Smooth muscle cell (in vitro differentiated cells): Measurements from ENCODE around the gene RGS6. TPM values are rescaled to one million over a fixed set of nuclear protein-coding genes. Genes with fewer than 3 reads are reported as not detected.

Experiments
- DNase-seq: peaks from one replicate; lab custom pipeline; 2025; ENCODE audit not compliant: unreplicated experiment; lab: John Stamatoyannopoulos, UW
- H2AFZ ChIP-seq: fragments of 200-600 bp; sonication (generic); 2 replicates; pipeline ENCODE4 v1.6.0; 2016; ENCODE audit warnings: antibody characterized with exemption, low read depth, mild to moderate bottlenecking
- H3F3A ChIP-seq: fragments of 200-600 bp; sonication (generic); 2 replicates; pipeline ENCODE4 v1.6.0; 2017; ENCODE audit warnings: antibody characterized with exemption, low read depth
- H3K27ac ChIP-seq: fragments of 200-600 bp; sonication (generic); 2 replicates; pipeline ENCODE4 v1.5.1; 2016; ENCODE audit warnings: low read depth, mild to moderate bottlenecking
- H3K27me3 ChIP-seq: fragments of 200-600 bp; sonication (generic); 2 replicates; pipeline ENCODE4 v1.6.1; 2016; ENCODE audit warnings: low read depth, mild to moderate bottlenecking
- H3K36me3 ChIP-seq: fragments of 200-600 bp; sonication (generic); 2 replicates; pipeline ENCODE4 v1.5.1; 2016; ENCODE audit warnings: low read depth
- H3K4me1 ChIP-seq: fragments of 200-600 bp; sonication (generic); 2 replicates; pipeline ENCODE4 v1.5.1; 2016; ENCODE audit warnings: low read depth
- H3K4me2 ChIP-seq: fragments of 200-600 bp; sonication (generic); 2 replicates; pipeline ENCODE4 v1.6.0; 2016; ENCODE audit warnings: mild to moderate bottlenecking
- H3K4me3 ChIP-seq: fragments of 200-600 bp; sonication (generic); 2 replicates; pipeline ENCODE4 v1.5.1; 2016; ENCODE audit warnings: mild to moderate bottlenecking
- H3K79me2 ChIP-seq: fragments of 200-600 bp; sonication (generic); 2 replicates; pipeline ENCODE4 v1.6.0; 2016; ENCODE audit warnings: low read depth, mild to moderate bottlenecking
- H3K9ac ChIP-seq: fragments of 200-600 bp; sonication (generic); 2 replicates; pipeline ENCODE4 v1.6.0; 2016; ENCODE audit warnings: low read depth
- H3K9me3 ChIP-seq: fragments of 200-600 bp; sonication (generic); replicated peaks from 2 replicates; pipeline ENCODE4 v1.5.1; 2016; ENCODE audit warnings: low read depth
- H4K20me1 ChIP-seq: fragments of 200-600 bp; sonication (generic); 2 replicates; pipeline ENCODE4 v1.6.0; 2016; ENCODE audit warnings: low read depth
- WGBS: methylation state at CpG from one replicate; pipeline ENCODE4 v1.1.7; 2016; ENCODE audit warnings: low lambda C conversion rate; 5-methylcytosine and 5-hydroxymethylcytosine counted together
- polyA plus RNA-seq: library from polyadenylated mRNA; unstranded; fragments of >200 nt; fragmentation: Nextera tagmentation; extraction: Ambion mirVana; gene quantifications from 2 replicates; pipeline ENCODE4 v1.2.1, GENCODE V29; 2016
- total RNA-seq: library from RNA; depleted of rRNA; stranded (reverse); fragments of >200 nt; gene quantifications from 2 replicates; pipeline ENCODE4 v1.2.3, GENCODE V29; 2014
- TF ChIP-seq, protein P1 (sequence below): fragments of 200-600 bp; sonication (generic); IDR thresholded peaks from 2 replicates; pipeline ENCODE4 v1.5.1; 2017; ENCODE audit warnings: borderline replicate concordance, mild to moderate bottlenecking, antibody characterized with exemption; ENCODE audit not compliant: insufficient read depth, poor library complexity, severe bottlenecking

Gene RGS6
- total and polyA plus RNA-seq, 2 experiments from 2014 or later: 0.40 TPM; not detected in 1

DNA sequence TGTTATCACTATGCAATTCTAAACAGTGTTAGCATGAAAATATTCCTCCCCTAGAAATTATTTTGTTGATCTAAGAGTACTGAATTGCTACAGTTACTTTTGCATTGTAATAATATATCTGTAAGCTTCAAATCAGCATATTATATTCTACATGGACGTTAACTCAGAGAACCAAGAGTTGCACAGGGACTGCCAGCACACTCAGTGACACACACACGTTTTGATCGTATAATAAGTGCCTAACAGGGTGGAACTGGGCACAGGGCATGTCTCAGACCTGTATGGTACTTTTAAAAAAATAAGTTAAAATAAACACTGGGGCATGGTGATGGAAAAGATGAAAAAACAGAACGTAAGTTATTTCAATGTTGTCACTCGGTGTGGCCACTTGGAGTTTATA, 451.6 kb downstream of the RGS6 start:
- Histone ChIP-seq H2AFZ (no peak overlapping the region), H3K27ac (no peak overlapping the region), H3K27me3 (peaks cover 3% of the 10 kb centered on the region), H3K36me3 (no peaks in the 10 kb centered on the region), H3K79me2 (no peaks in the 10 kb centered on the region), H3K4me3 (no peak overlapping the region), H4K20me1 (no peaks in the 10 kb centered on the region), H3K4me2 (no peak overlapping the region), H3F3A (no peaks in the 10 kb centered on the region), H3K9me3 (no peaks in the 10 kb centered on the region), H3K4me1 (no peaks in the 10 kb centered on the region), H3K9ac (no peak overlapping the region)
- DNase-seq: no peak
- 83% methylated on average over 5 of the region's 5 CpGs for WGBS
- TF ChIP-seq, protein P1, sequence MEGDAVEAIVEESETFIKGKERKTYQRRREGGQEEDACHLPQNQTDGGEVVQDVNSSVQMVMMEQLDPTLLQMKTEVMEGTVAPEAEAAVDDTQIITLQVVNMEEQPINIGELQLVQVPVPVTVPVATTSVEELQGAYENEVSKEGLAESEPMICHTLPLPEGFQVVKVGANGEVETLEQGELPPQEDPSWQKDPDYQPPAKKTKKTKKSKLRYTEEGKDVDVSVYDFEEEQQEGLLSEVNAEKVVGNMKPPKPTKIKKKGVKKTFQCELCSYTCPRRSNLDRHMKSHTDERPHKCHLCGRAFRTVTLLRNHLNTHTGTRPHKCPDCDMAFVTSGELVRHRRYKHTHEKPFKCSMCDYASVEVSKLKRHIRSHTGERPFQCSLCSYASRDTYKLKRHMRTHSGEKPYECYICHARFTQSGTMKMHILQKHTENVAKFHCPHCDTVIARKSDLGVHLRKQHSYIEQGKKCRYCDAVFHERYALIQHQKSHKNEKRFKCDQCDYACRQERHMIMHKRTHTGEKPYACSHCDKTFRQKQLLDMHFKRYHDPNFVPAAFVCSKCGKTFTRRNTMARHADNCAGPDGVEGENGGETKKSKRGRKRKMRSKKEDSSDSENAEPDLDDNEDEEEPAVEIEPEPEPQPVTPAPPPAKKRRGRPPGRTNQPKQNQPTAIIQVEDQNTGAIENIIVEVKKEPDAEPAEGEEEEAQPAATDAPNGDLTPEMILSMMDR: no peak

DNA sequence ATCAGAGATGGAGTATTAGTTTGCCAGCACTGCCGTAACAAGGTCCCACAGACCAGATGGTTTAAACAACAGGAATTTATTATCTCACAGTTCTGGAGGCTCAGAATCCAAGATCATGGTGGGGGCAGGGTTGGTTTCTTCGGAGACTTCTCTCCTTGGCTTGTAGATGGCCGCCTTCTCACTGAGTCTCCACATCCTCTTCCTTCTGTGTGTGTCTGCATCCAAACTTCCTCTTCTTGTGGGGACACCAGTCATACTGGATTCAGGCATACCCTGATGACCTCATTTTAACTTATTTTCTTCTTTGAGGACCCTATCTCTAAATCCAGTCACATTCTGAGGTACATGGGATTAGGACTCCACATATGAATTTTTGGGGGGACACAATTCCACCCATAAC, 455.5 kb downstream of the RGS6 start:
- DNase-seq: no peak
- Histone ChIP-seq H4K20me1 (no peaks in the 10 kb centered on the region), H3K36me3 (no peaks in the 10 kb centered on the region), H3K27me3 (peaks cover 3% of the 10 kb centered on the region), H3K4me1 (no peaks in the 10 kb centered on the region), H3K4me2 (no peak overlapping the region), H2AFZ (no peak overlapping the region), H3K9me3 (no peaks in the 10 kb centered on the region), H3K9ac (no peak overlapping the region), H3K4me3 (no peak overlapping the region), H3K79me2 (no peaks in the 10 kb centered on the region), H3K27ac (no peak overlapping the region), H3F3A (no peaks in the 10 kb centered on the region)
- TF ChIP-seq, protein P1: no peak
- WGBS: 94% methylated on average over 3 of the region's 3 CpGs

DNA sequence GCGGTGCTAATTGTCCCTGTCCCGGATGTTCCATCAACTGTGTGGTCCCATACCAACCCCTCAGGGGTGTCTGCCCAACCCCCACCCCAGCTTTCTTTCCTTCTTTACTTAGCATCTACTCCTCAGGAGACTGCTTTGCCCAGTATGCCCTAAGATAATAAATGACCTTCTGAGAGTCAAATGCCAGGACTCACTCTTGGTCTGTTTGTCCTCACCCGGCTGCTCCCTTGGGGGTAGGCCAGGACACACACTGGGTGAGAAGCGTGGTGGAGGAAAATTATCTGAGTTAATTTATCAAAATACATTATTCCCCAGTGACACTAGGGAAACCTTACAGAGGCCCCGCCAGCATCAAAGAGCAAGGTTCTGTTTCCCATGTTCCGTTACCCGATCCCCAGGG, 457.0 kb downstream of the RGS6 start:
- WGBS: 93% methylated on average over 7 of the region's 7 CpGs
- no peak overlapping the region for H3K4me2 ChIP-seq

More for the DNA sequence above, 457.0 kb downstream of the RGS6 start:
- H3K9me3 ChIP-seq: peaks cover 1% of the 10 kb centered on the region
- H3F3A ChIP-seq: no peaks in the 10 kb centered on the region
- peaks cover 3% of the 10 kb centered on the region for H3K27me3 ChIP-seq
- no peaks in the 10 kb centered on the region for H3K4me1 ChIP-seq
- H3K36me3 ChIP-seq: no peaks in the 10 kb centered on the region
- no peaks in the 10 kb centered on the region for H4K20me1 ChIP-seq
- H3K79me2 ChIP-seq: no peaks in the 10 kb centered on the region
- H2AFZ ChIP-seq: no peak overlapping the region
- TF ChIP-seq, protein P1: no peak
- no peak overlapping the region for H3K9ac ChIP-seq
- no peak overlapping the region for H3K4me3 ChIP-seq
- H3K27ac ChIP-seq: no peak overlapping the region
- DNase-seq: no peak
